ENCODE measurements around the gene CORIN. TPM values are rescaled to one million over a fixed set of nuclear protein-coding genes. Genes with fewer than 3 reads are reported as not detected.

CORIN gene
- total and polyA plus RNA-seq, 4 donors, result 1.4 to 1.9 (median 1.7) TPM

DNA sequence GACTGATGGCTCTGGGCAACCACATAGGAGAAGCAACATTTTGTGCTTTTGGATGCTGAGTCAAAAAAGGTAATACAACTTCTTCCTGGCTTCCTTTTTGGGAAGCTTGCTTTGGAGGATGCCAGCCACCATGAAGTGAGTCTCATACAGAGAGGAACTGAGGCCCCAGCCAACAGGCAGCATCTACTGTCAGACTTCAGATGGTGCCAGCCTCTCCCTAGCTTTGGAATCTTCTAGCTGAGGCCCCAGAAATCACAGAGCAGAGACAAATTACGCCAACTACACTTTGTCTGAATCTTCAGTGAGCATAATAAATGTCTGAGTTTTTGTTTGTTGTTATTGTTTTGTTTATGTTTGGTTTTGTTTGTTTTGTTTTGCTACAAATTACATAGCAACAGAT is 216.7 kb downstream of the CORIN start:
- no CpG with 5 or more reads among the region's 1 CpG for WGBS (ENCODE audit: insufficient coverage)
- H3K9me3 ChIP-seq (ENCODE audit: control insufficient read depth, insufficient read depth, low read length), result no peaks in the 10 kb centered on the region
- DNase-seq (ENCODE audit: low read depth in 4 of 6, low spot score in 6 of 6), result peak in 1 of 6 donors; percentile 55
- no peaks in the 10 kb centered on the region for H3K27me3 ChIP-seq (ENCODE audit: control insufficient read depth, insufficient read depth, low read length)
- no peak overlapping the region for H3K4me3 ChIP-seq (ENCODE audit: low read depth, low read length)
- no peaks in the 10 kb centered on the region for H3K4me1 ChIP-seq (ENCODE audit: control insufficient read depth, insufficient read depth, low read length)
- H3K27ac ChIP-seq (ENCODE audit: low read depth, low read length), result no peak overlapping the region
- no peaks in the 10 kb centered on the region for H3K36me3 ChIP-seq (ENCODE audit: control insufficient read depth, insufficient read depth, low read length)

DNA sequence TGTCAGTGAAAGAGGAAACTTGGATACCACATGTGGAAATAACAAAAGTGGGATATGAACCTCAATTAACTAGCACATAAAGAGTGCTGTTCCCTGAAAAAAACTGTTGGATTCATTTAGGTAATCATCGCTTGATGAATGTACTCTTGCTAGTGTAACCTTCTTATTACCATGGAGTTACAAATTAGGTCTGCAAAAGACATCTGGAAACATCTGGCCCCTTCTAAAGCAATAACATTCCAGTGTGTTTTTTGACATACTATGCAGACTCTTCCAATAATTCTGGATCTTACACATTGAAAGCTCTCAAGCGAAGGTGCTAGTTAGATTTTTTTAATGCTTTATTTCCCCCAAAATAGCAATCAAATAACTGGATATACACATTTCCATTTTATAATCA is 218.2 kb downstream of the CORIN start:
- H3K36me3 ChIP-seq (ENCODE audit: control insufficient read depth, insufficient read depth, low read length), result no peaks in the 10 kb centered on the region
- WGBS (ENCODE audit: insufficient coverage), result no CpG with 5 or more reads among the region's 2 CpGs
- no peak overlapping the region for H3K27ac ChIP-seq (ENCODE audit: low read depth, low read length)
- H3K27me3 ChIP-seq (ENCODE audit: control insufficient read depth, insufficient read depth, low read length), result no peaks in the 10 kb centered on the region
- H3K4me3 ChIP-seq (ENCODE audit: low read depth, low read length), result no peak overlapping the region
- H3K4me1 ChIP-seq (ENCODE audit: control insufficient read depth, insufficient read depth, low read length), result no peaks in the 10 kb centered on the region
- H3K9me3 ChIP-seq (ENCODE audit: control insufficient read depth, insufficient read depth, low read length), result no peaks in the 10 kb centered on the region
- DNase-seq (ENCODE audit: low read depth in 4 of 6, low spot score in 6 of 6), result peak in 1 of 6 donors; percentile 47

DNA sequence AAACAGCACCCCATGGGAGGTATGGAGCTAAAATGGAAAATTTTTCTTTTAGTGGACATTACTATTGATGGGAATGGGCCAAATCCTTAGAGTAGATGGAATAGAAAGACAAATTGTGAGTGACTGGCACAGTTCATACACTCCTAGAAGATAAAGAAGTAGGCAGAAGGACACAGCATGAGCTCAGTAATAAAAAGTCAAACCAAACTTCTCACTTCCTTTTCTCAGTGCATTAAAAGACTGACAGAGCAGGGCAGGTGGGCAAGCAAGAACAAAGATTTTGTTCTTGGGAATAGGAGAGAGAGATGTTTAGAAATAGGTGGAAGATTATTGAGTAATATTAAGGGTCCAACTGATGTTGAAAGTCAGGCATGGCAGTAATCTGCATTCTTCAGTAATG is 220.3 kb downstream of the CORIN start:
- Histone ChIP-seq H3K27me3 (ENCODE audit: control insufficient read depth, insufficient read depth, low read length) (no peaks in the 10 kb centered on the region), H3K27ac (ENCODE audit: low read depth, low read length) (no peak overlapping the region), H3K4me3 (ENCODE audit: low read depth, low read length) (no peak overlapping the region), H3K4me1 (ENCODE audit: control insufficient read depth, insufficient read depth, low read length) (no peaks in the 10 kb centered on the region), H3K9me3 (ENCODE audit: control insufficient read depth, insufficient read depth, low read length) (no peaks in the 10 kb centered on the region), H3K36me3 (ENCODE audit: control insufficient read depth, insufficient read depth, low read length) (no peaks in the 10 kb centered on the region)
- no peak for DNase-seq (ENCODE audit: low read depth in 4 of 6, low spot score in 6 of 6)

DNA sequence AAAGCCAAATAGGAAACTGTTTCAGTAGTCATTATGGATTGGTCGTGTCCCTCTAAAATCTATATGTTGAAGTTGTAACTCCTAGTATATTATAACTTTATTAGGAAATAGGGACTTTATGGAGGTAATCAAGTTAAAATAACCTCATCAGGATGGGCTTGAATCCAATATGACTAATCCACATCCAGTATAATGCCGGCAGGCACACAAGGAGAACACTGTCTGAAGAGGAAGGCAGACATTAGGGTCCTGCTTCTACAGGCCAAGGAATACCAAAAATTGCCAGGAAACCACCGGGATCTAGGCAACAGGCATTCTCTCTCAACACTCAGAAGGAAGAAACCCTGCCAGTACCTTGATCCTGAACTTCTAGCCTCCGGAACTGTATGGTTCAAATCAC is 222.5 kb downstream of the CORIN start:
- Histone ChIP-seq H3K4me3 (ENCODE audit: low read depth, low read length) (no peak overlapping the region), H3K9me3 (ENCODE audit: control insufficient read depth, insufficient read depth, low read length) (no peaks in the 10 kb centered on the region), H3K4me1 (ENCODE audit: control insufficient read depth, insufficient read depth, low read length) (no peaks in the 10 kb centered on the region), H3K36me3 (ENCODE audit: control insufficient read depth, insufficient read depth, low read length) (no peaks in the 10 kb centered on the region), H3K27ac (ENCODE audit: low read depth, low read length) (no peak overlapping the region), H3K27me3 (ENCODE audit: control insufficient read depth, insufficient read depth, low read length) (no peaks in the 10 kb centered on the region)
- DNase-seq (ENCODE audit: low read depth in 4 of 6, low spot score in 6 of 6), result peak in 1 of 6 donors; percentile 12
- WGBS (ENCODE audit: insufficient coverage), result no CpG with 5 or more reads among the region's 4 CpGs

DNA sequence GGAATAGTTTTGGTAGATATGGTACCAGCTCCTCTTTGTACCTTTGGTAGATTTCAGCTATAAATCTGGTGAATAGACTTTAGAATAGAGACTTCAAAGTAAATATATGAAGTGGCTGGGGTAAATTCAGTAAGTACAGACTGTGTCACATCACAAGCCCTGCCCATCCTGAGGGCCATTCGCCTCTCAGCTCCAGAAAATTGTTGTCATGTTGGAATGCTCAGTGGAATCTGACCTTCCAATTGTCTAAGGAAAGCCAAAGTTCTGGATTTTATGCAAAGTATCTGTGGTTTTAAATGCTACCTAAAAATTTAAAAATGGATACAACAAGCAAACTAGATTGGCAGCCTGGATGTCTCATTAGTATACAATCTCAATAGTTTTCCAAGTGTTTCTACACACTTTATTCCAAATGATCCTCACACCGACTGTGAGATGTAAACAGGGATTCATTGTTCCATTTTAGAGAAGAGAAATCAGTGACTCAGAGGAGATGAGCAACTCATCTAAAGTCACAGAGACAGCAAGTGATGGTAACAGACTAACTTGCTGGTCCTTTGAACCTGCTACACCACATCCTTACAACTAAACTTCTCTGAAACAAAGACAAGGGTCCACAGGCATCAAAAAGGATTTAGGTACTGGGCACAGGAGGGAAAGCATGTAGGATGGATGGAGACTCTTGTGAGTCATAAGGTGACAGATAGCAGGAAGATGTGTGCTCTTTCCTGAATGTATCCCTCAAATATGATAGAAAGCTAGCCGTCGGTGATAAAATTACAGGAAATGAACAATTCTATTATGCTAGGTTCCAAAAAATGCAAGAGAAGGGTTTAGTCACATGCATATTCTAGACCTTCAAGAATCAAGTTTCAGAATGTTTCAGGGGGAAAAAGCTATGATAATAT is 225.5 kb downstream of the CORIN start:
- Histone ChIP-seq H3K4me3 (ENCODE audit: low read depth, low read length) (no peak overlapping the region), H3K4me1 (ENCODE audit: control insufficient read depth, insufficient read depth, low read length) (peaks cover 3% of the 10 kb centered on the region), H3K36me3 (ENCODE audit: control insufficient read depth, insufficient read depth, low read length) (no peaks in the 10 kb centered on the region), H3K27ac (ENCODE audit: low read depth, low read length) (no peak overlapping the region), H3K27me3 (ENCODE audit: control insufficient read depth, insufficient read depth, low read length) (no peaks in the 10 kb centered on the region), H3K9me3 (ENCODE audit: control insufficient read depth, insufficient read depth, low read length) (no peaks in the 10 kb centered on the region)
- DNase-seq (ENCODE audit: low read depth in 4 of 6, low spot score in 6 of 6), result no peak
- WGBS (ENCODE audit: insufficient coverage), result 80% methylated on average over 1 of the region's 4 CpGs

DNA sequence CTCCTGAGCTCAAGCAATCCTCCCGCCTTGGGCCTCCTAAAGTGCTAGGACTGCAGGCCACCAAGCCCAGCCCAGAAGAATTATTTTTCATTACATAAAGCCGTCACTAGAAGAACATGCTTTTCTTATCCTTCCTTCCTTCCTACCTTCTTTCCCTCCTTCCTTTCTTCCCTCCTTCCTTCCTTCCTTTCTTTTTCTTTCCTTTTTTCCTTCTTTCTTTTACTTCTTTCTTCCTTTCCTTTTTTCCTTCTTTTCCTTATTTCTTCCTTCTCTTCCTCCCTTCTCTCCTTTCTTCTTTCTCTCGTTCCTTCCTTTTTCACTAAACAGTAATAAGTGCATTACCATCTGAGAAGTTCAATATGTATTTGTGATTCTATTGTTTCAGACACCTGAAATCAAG is 231.4 kb downstream of the CORIN start:
- H3K4me1 ChIP-seq (ENCODE audit: control insufficient read depth, insufficient read depth, low read length), result peaks cover 3% of the 10 kb centered on the region
- H3K27ac ChIP-seq (ENCODE audit: low read depth, low read length), result no peak overlapping the region
- no peak overlapping the region for H3K4me3 ChIP-seq (ENCODE audit: low read depth, low read length)
- no peak for DNase-seq (ENCODE audit: low read depth in 4 of 6, low spot score in 6 of 6)
- no peaks in the 10 kb centered on the region for H3K36me3 ChIP-seq (ENCODE audit: control insufficient read depth, insufficient read depth, low read length)
- no peaks in the 10 kb centered on the region for H3K27me3 ChIP-seq (ENCODE audit: control insufficient read depth, insufficient read depth, low read length)
- no peaks in the 10 kb centered on the region for H3K9me3 ChIP-seq (ENCODE audit: control insufficient read depth, insufficient read depth, low read length)
- WGBS (ENCODE audit: insufficient coverage), result 100% methylated on average over 2 of the region's 3 CpGs

DNA sequence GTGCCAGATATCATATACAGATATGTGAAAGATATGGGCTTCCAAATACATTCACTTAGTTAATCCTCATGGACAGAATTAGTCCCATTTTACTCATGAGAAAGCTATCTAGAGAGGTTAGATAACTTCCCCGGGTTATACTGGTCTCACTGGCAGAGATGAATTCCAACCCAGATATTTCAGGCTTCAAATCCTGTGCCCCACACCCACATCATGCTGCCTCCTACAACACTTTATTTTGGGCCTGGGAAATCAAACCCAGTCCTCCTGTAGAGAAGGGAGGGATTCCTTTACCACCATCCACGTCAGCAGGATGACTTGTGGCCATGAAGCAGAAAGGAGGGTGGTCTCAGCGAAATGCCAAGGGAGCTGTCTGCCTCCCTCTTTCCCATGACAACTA is 239.0 kb downstream of the CORIN start:
- H3K36me3 ChIP-seq (ENCODE audit: control insufficient read depth, insufficient read depth, low read length), result no peaks in the 10 kb centered on the region
- no peak overlapping the region for H3K4me3 ChIP-seq (ENCODE audit: low read depth, low read length)
- no peaks in the 10 kb centered on the region for H3K9me3 ChIP-seq (ENCODE audit: control insufficient read depth, insufficient read depth, low read length)
- WGBS (ENCODE audit: insufficient coverage), result 100% methylated on average over 1 of the region's 3 CpGs
- no peak for DNase-seq (ENCODE audit: low read depth in 4 of 6, low spot score in 6 of 6)
- H3K27ac ChIP-seq (ENCODE audit: low read depth, low read length), result no peak overlapping the region
- H3K27me3 ChIP-seq (ENCODE audit: control insufficient read depth, insufficient read depth, low read length), result no peaks in the 10 kb centered on the region
- no peaks in the 10 kb centered on the region for H3K4me1 ChIP-seq (ENCODE audit: control insufficient read depth, insufficient read depth, low read length)

DNA sequence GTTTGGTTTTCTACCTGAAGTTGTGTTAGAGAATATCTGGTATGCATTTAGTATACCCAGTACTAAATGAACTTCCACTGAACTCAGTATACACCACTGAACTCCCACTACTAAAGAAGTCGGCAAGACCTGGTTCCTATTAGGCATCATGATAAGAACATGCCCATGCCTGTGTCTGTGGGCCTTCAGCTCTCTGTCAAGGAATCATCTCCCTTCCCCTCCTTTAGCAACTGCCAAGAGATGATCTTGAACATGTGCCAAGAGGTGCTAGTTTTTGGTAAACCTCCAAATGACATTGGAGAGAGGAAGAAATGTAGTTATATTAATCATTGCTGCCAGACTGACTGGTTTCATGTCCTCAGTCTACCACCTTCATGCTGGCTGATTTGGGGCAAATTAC is 239.5 kb downstream of the CORIN start:
- no peak overlapping the region for H3K4me3 ChIP-seq (ENCODE audit: low read depth, low read length)
- H3K27me3 ChIP-seq (ENCODE audit: control insufficient read depth, insufficient read depth, low read length), result no peaks in the 10 kb centered on the region
- no peaks in the 10 kb centered on the region for H3K36me3 ChIP-seq (ENCODE audit: control insufficient read depth, insufficient read depth, low read length)
- no peaks in the 10 kb centered on the region for H3K9me3 ChIP-seq (ENCODE audit: control insufficient read depth, insufficient read depth, low read length)
- H3K4me1 ChIP-seq (ENCODE audit: control insufficient read depth, insufficient read depth, low read length), result no peaks in the 10 kb centered on the region
- H3K27ac ChIP-seq (ENCODE audit: low read depth, low read length), result no peak overlapping the region
- 80% methylated on average over 1 of the region's 1 CpG for WGBS (ENCODE audit: insufficient coverage)
- DNase-seq (ENCODE audit: low read depth in 4 of 6, low spot score in 6 of 6), result peak in 1 of 6 donors; percentile 7

DNA sequence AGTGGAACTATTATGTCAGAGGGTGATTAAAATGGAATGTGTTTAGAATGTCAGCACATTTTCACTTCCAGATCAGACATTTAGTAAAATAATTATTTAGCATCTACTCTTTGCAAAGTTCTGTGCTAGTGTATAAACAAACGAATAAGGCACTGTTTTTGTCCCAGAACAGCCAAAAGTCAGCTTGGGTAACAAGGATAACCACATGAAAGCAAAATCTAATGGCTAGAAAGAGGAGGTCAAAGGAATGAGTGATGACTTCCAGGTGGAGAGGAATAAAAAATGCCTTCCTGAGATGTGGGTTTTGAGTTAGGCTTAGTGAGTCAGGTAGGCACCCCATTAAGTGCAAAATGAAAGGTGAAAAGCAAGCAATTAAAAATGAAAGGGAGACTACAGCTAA is 240.2 kb downstream of the CORIN start:
- Histone ChIP-seq H3K4me3 (ENCODE audit: low read depth, low read length) (no peak overlapping the region), H3K9me3 (ENCODE audit: control insufficient read depth, insufficient read depth, low read length) (no peaks in the 10 kb centered on the region), H3K4me1 (ENCODE audit: control insufficient read depth, insufficient read depth, low read length) (no peaks in the 10 kb centered on the region), H3K27me3 (ENCODE audit: control insufficient read depth, insufficient read depth, low read length) (no peaks in the 10 kb centered on the region), H3K27ac (ENCODE audit: low read depth, low read length) (no peak overlapping the region), H3K36me3 (ENCODE audit: control insufficient read depth, insufficient read depth, low read length) (no peaks in the 10 kb centered on the region)
- DNase-seq (ENCODE audit: low read depth in 4 of 6, low spot score in 6 of 6), result no peak
- WGBS (ENCODE audit: insufficient coverage), result 86% methylated on average over 1 of the region's 1 CpG

DNA sequence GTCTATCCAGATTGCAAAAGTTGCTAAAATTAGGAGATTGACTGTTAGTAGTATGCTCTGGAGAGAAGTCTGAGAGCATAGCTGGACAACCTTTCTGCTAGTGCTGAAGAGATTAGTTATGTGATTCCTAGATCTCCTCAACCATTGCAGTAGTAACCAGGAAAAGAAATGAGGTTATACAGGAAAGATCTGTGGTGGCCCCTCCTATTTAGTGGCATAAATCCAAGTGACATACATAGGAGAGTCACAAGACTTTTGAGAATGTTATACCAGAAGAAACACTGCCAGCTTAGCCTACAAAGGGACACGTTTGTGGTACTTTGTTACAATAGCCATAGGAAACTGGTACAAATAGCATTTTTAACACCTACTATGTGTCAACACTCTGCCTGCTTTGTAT is 247.5 kb downstream of the CORIN start:
- Histone ChIP-seq H3K4me1 (ENCODE audit: control insufficient read depth, insufficient read depth, low read length) (no peaks in the 10 kb centered on the region), H3K27me3 (ENCODE audit: control insufficient read depth, insufficient read depth, low read length) (no peaks in the 10 kb centered on the region), H3K4me3 (ENCODE audit: low read depth, low read length) (no peak overlapping the region), H3K27ac (ENCODE audit: low read depth, low read length) (no peak overlapping the region), H3K9me3 (ENCODE audit: control insufficient read depth, insufficient read depth, low read length) (no peaks in the 10 kb centered on the region), H3K36me3 (ENCODE audit: control insufficient read depth, insufficient read depth, low read length) (no peaks in the 10 kb centered on the region)
- no peak for DNase-seq (ENCODE audit: low read depth in 4 of 6, low spot score in 6 of 6)
- WGBS (ENCODE audit: insufficient coverage), result no CpG with 5 or more reads among the region's 1 CpG
